GM19035 (cell line): ENCODE measurements around the gene PPM1E.

Experiments
- ATAC-seq: cut with Tn5 transposase; IDR thresholded peaks from one replicate; pipeline ENCODE4 v1.9.1; 2021; ENCODE audit not compliant: unreplicated experiment

PPM1E gene

DNA sequence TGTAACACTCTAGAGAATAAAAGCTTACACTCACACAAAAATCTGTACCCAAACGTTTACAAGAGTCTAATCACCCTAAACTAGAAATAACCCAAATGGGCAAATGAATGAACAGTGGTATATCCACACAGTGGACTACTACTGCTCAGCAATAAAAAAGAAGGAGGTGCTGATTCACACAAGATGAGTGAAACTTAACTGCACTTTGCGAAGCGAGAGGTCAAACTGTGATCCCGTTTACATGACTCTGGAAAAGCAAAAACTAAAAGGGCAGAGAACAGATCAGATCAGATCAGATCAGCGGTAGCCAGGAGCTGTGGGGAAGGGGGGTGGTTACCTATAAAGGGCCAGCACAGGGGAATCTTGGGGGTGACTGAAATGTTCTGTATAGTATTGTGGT, 237.7 kb downstream of the PPM1E start:
- no peak for ATAC-seq

DNA sequence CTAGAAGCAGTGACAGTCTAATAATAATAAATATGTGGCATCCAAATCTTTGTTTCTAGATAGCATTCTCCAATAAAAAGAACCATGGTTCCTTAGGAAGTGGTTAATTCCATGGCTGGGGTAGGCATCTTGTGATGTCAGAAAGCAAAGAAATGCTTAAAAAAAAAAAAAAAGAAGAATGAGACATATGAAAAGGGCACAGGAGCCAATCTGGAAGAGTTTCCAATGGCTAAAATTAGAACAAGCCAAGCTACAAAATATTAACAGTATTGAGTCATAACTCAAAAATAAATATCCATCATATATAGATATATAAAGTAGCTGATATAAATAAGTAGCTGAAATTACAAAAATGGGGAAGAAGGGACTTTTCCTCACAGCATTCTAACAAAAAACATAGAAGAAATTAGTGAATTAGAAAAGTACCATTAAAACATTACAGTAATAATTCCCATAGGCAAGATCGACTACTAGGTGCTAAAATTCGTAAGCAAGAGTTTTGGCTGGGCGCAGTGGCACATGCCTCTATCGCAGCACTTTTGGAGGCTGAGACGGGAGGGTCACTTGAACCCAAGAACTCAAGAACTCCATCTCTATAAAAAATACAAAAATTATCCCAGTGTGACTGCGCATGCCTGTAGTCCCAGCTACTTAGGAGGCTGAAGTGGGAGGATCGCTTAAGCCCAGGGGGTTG, 239.7 kb downstream of the PPM1E start:
- no peak for ATAC-seq

GRCh38 chr17:58996968-58997367, 241.3 kb downstream of the PPM1E start:
- no peak for ATAC-seq

DNA sequence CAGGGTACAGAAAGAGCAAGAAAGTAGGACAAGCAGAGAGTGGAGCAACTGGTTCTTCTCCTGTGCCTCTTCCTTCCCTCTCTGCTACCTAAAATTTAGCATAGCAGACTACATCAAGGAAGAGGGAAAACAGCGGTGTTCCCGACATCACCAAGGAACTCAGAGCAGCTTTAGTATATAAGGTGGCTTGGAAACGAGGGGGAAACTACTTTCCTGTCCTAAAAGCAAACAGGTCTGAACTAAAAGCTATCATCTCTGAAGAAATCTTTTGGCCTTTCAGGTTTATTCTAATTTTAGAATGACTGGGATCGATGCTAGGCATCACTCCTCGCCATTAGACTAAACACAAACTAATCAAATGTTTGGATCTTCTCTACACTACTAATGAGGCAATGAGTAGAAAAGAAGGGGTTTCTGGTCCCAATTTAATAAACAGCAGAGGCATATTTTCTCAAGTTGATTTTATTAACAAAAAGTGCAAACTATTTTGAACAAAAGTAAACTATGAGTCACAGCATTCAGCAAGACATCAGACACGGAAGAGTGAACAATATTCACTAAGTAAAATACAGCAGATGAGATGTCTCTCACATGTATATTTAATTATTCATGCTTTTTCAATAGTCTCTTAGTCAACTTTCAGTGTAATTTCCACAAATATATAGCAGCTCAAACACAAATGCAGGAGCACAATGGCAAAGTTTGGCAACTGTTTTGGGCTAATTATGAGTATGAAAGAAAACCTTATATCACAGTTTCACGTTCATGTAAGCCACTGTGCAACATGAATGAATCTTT, 242.3 kb downstream of the PPM1E start:
- no peak for ATAC-seq

- no peak for ATAC-seq
These were observed 243.2 kb downstream of the PPM1E start for GRCh38 chr17:58998871-58999270.

GRCh38 chr17:58999500-58999899, 243.8 kb downstream of the PPM1E start:
- no peak for ATAC-seq

- no peak for ATAC-seq
These were observed 244.4 kb downstream of the PPM1E start for GRCh38 chr17:59000022-59000421.

DNA sequence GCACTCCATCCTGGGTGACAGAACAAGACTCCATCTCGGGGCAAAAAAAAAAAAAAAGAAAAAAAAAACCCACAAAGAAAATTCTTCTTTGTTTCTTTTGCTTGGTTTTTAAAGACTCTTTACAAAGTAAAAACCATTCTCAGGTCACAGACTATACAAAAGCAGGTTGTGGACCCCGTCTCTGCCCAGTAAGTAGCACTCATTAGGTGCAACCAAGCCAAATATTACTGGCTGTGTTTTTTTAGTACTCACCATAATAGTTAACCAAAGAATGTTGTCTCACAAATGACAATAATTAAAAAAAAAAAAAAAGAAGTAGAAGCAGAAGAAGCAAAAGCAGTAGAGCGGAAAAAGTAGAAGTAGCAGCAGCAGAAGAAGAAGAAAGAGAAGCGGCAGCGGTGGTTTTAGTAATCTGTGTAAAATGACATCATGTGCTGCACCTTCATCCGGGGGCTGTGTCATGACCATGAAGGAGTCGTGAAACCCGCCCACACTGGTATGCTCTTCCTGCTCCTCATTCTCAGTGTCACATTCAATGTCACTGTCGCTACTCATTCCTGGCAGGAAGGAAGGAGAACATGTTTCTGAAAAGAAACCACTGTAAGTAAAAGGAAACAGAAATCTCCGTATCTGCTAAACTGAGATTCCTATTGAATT, 245.6 kb downstream of the PPM1E start:
- peak; percentile 94 for ATAC-seq

GRCh38 chr17:59002126-59002525, 246.5 kb downstream of the PPM1E start:
- ATAC-seq = no peak

GRCh38 chr17:59002848-59003247, 247.2 kb downstream of the PPM1E start:
- no peak for ATAC-seq

GRCh38 chr17:59003860-59004259, 248.2 kb downstream of the PPM1E start:
- ATAC-seq = no peak

DNA sequence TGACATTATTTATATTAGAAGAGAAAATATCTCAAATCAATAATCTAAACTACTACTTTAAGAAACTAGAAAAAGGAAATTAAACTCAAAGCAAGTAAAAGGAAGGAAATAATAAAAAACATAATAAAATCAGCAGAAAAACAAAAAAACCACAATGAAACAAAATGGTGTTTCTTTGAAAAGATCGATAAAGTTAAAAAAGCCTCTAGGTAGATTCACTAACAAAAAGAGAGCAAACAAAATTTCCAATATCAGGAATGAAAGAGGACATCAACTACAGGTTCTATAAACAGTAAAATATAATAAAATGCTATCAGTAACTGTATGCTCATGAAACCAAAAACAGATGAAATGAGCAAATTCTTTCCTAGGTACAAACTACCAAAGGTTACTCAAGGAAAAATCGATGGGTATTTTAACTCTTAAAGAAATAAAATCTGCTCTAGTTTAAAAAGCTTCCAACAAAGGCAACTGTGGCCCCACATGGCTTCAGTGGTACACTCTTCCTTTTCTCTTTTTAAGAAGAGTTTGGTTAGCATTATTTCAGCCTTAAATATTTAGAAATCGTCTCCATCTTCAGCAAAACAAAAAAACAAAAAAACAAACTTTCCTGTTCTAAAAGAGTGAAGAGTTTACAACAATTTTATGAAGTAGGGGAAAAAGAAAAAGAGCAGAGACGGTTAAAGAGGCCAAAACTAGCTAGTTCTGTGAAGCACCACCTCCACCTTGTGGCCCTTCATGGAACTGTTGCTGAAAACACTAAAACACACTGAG, 248.9 kb downstream of the PPM1E start:
- ATAC-seq = no peak

DNA sequence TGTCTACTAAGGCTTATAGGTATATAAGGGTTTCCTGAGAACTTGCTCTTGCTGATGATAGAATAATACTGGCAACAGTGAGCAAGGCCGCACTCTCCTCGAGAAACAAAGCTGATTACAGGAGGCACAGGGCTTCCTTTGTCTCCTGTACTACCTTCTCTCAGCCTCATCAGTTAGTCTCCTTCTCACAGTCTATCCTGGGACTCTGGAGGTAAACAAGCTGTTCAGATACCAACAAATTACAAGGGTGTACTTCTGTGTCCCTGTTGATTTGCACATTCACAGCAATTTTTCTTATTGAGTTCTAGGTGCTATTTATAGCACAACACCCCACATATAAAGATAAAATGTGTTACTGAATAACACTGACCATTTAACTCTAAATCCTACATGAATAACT, 252.3 kb downstream of the PPM1E start:
- ATAC-seq = no peak

DNA sequence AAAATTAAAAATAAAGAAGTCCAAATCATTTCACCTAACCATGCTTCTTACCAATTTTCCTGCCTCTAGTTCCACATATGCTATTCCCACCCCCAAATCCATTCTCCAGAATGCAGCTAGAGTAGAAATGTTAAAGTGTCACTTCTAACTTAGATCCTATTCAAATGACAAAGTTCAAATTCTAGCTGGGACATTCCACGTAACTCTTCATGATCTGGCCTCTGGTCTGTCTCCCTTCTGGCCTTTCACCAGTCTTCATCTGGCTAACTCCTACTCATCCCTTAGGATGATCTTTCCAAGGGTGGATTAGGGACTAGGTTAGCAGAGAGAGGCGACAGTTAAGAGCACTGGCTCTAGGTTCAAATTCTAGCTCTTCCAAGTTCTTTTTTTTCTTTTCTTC, 253.1 kb downstream of the PPM1E start:
- ATAC-seq = no peak

- ATAC-seq = no peak
These were observed 254.4 kb downstream of the PPM1E start for GRCh38 chr17:59010026-59010425.

GRCh38 chr17:59011975-59012374, 256.3 kb downstream of the PPM1E start:
- no peak for ATAC-seq

GRCh38 chr17:59018019-59018418, 262.4 kb downstream of the PPM1E start:
- no peak for ATAC-seq

DNA sequence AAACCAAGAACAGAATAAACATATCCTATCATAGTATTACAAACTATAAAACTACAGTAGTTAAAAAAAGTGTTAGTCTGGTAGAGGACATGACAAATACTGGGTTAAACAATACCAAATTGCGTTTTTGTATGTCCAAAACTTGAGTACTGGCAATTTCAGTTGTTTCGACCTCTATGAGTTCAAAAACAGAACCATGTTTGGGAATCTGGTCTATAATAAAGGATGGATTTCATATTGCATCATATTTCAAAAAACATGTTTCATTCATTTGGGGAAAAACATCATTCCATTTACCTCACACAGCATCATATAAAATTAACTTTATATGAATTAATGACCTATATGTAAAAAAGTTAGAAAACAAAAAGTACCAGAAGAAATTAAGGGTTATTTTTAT, 269.3 kb downstream of the PPM1E start:
- ATAC-seq = no peak

GRCh38 chr17:59026176-59026939, 270.7 kb downstream of the PPM1E start:
- ATAC-seq = no peak

DNA sequence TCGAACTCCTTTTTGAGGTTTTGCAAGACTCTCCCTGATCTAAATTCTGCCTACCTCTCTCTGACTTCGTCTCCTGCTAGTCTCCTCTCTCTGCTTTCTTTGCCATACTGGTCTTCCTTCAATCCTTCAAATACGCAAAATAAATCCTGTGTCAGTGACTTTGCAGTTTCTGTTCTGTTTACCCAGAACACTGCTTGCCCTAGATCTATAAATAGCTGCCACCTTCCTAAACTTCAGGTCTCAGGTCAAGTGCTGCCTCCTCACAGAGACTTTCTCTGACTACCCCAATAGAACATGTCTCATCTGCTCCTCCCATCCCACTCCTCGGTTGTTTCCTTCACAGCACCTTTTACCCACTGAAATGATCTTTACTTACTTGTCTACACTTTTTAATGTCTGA, 272.1 kb downstream of the PPM1E start:
- ATAC-seq = no peak

GRCh38 chr17:59028328-59028727, 272.7 kb downstream of the PPM1E start:
- ATAC-seq = no peak
